ENCODE measurements around the gene RGS6. TPM values are rescaled to one million over a fixed set of nuclear protein-coding genes. Genes with fewer than 3 reads are reported as not detected.

Gene RGS6
- total RNA-seq, 2 experiments from 2014 or later: not detected

GRCh38 chr14:72290241-72290640 is 358.0 kb downstream of the RGS6 start:
- peaks cover 8% of the 10 kb centered on the region for H3K9me3 Mint-ChIP-seq
- no peak for DNase-seq
- H3K36me3 ChIP-seq (ENCODE audit: insufficient read depth, low read length): no peaks in the 10 kb centered on the region
- ATAC-seq (ENCODE audit: poor library complexity): no peak
- H3K9me3 ChIP-seq (ENCODE audit: control insufficient read depth in 1 of 2, insufficient read depth in 1 of 2, low read length in 2 of 2): peaks cover 3 to 7% of the 10 kb centered on the region in 2 experiments
- H3K36me3 Mint-ChIP-seq (ENCODE audit: low read depth): no peaks in the 10 kb centered on the region
- ChIA-PET CTCF (no interaction called here), POLR2A (no interaction called here)
- H3K27me3 Mint-ChIP-seq: peaks cover 16% of the 10 kb centered on the region
- H3K4me1 ChIP-seq (ENCODE audit: insufficient read depth, low read length): no peaks in the 10 kb centered on the region
- no peak overlapping the region for H3K4me3 Mint-ChIP-seq
- peaks cover 0 to 8% of the 10 kb centered on the region in 2 experiments for H3K27me3 ChIP-seq (ENCODE audit: control insufficient read depth in 1 of 2, insufficient read depth in 2 of 2, low read length in 2 of 2)
- H3K4me1 Mint-ChIP-seq (ENCODE audit: low read depth): no peaks in the 10 kb centered on the region
- no peak overlapping the region for H3K27ac ChIP-seq (ENCODE audit: low read depth in 1 of 2, low read length in 2 of 2)
- H3K27ac Mint-ChIP-seq: no peak overlapping the region
- TF ChIP-seq CTCF (IDR thresholded peaks at IDR 0.05): no peak
- H3K4me3 ChIP-seq (ENCODE audit: low read length): no peak overlapping the region
- intact Hi-C loops (cut with DNase I, micrococcal nuclease): no loop called here

- no peak for ATAC-seq (ENCODE audit: poor library complexity)
- no peaks in the 10 kb centered on the region for H3K9me3 ChIP-seq (ENCODE audit: control insufficient read depth in 1 of 2, insufficient read depth in 1 of 2, low read length in 2 of 2)
- H3K27me3 ChIP-seq (ENCODE audit: control insufficient read depth in 1 of 2, insufficient read depth in 2 of 2, low read length in 2 of 2): peaks cover 0 to 8% of the 10 kb centered on the region in 2 experiments
- no peak overlapping the region for H3K4me3 ChIP-seq (ENCODE audit: low read length)
- peak; percentile 28 for TF ChIP-seq CTCF (IDR thresholded peaks at IDR 0.05)
- no peaks in the 10 kb centered on the region for H3K9me3 Mint-ChIP-seq
- H3K36me3 Mint-ChIP-seq (ENCODE audit: low read depth): no peaks in the 10 kb centered on the region
- no peaks in the 10 kb centered on the region for H3K4me1 ChIP-seq (ENCODE audit: insufficient read depth, low read length)
- ChIA-PET CTCF (no interaction called here), POLR2A (no interaction called here)
- no peak overlapping the region for H3K27ac Mint-ChIP-seq
- no peak overlapping the region for H3K4me3 Mint-ChIP-seq
- intact Hi-C loops (cut with DNase I, micrococcal nuclease): no loop called here
- DNase-seq: peak in 2 of 14 experiments; percentile 6 to 13
- H3K4me1 Mint-ChIP-seq (ENCODE audit: low read depth): no peaks in the 10 kb centered on the region
- no peak overlapping the region for H3K27ac ChIP-seq (ENCODE audit: low read depth in 1 of 2, low read length in 2 of 2)
- no peaks in the 10 kb centered on the region for H3K36me3 ChIP-seq (ENCODE audit: insufficient read depth, low read length)
- peaks cover 16% of the 10 kb centered on the region for H3K27me3 Mint-ChIP-seq
These were observed 359.9 kb downstream of the RGS6 start for GRCh38 chr14:72291908-72292688.

- CTCF ChIA-PET: no interaction called here
These were observed 360.4 kb downstream of the RGS6 start for GRCh38 chr14:72292689-72293024.

More at GRCh38 chr14:72292689-72293024, 360.4 kb downstream of the RGS6 start:
- no peaks in the 10 kb centered on the region for H3K4me1 ChIP-seq (ENCODE audit: insufficient read depth, low read length)
- intact Hi-C loops (cut with DNase I, micrococcal nuclease): no loop called here
- H3K4me3 ChIP-seq (ENCODE audit: low read length): no peak overlapping the region
- Mint-ChIP-seq H3K27me3 (peaks cover 16% of the 10 kb centered on the region), H3K9me3 (no peaks in the 10 kb centered on the region), H3K4me3 (no peak overlapping the region), H3K4me1 (ENCODE audit: low read depth) (no peaks in the 10 kb centered on the region), H3K36me3 (ENCODE audit: low read depth) (no peaks in the 10 kb centered on the region), H3K27ac (no peak overlapping the region)
- no peak for ATAC-seq (ENCODE audit: poor library complexity)
- no peak for DNase-seq
- no peak for TF ChIP-seq CTCF (IDR thresholded peaks at IDR 0.05)
- no peaks in the 10 kb centered on the region for H3K36me3 ChIP-seq (ENCODE audit: insufficient read depth, low read length)
- POLR2A ChIA-PET: no interaction called here
- H3K27ac ChIP-seq (ENCODE audit: low read depth in 1 of 2, low read length in 2 of 2): no peak overlapping the region
- no peaks in the 10 kb centered on the region for H3K9me3 ChIP-seq (ENCODE audit: control insufficient read depth in 1 of 2, insufficient read depth in 1 of 2, low read length in 2 of 2)
- peaks cover 0 to 8% of the 10 kb centered on the region in 2 experiments for H3K27me3 ChIP-seq (ENCODE audit: control insufficient read depth in 1 of 2, insufficient read depth in 2 of 2, low read length in 2 of 2)

Data from CD4-positive, alpha-beta T cell (primary cell).